Prostate gland (tissue), 2 donors: ENCODE results near the gene ARL5C. TPM values are rescaled to one million over a fixed set of nuclear protein-coding genes. Genes with fewer than 3 reads are reported as not detected.

Source experiments
- DNase-seq: peaks from one replicate; pipeline ENCODE4 v3.0.0-alpha.2; 2019; ENCODE audit warnings: low spot score
- H3K27ac ChIP-seq, 2 donors: fragments of 200-600 bp; sonication (generic); 2 replicates each; pipeline ENCODE4 v1.5.1; 2017 to 2019
- H3K27me3 ChIP-seq: fragments of 200-600 bp; sonication (generic); replicated peaks from 2 replicates; pipeline ENCODE4 v1.5.1; 2019; ENCODE audit not compliant: insufficient read depth
- H3K36me3 ChIP-seq, 2 donors: fragments of 200-600 bp; sonication (generic); 1 replicate in 1 of 2; 2 replicates in 1 of 2; pipeline versions ENCODE4 v1.5.1 to v1.8.1; 2017 to 2019
- H3K4me1 ChIP-seq: fragments of 200-600 bp; sonication (generic); replicated peaks from 2 replicates; pipeline ENCODE4 v1.5.1; 2019
- H3K4me3 ChIP-seq, 2 donors: fragments of 200-600 bp; sonication (generic); 2 replicates each; pipeline ENCODE4 v1.5.1; 2017 to 2019
- H3K9me3 ChIP-seq: fragments of 200-600 bp; sonication (generic); 2 replicates; pipeline ENCODE4 v1.5.1; 2017
- POLR2A ChIP-seq: fragments of 450-650 bp; IDR thresholded peaks from one replicate; pipeline ENCODE4 v1.6.1; 2016; ENCODE audit warnings: antibody characterized with exemption, mild to moderate bottlenecking
- POLR2AphosphoS5 ChIP-seq: sonication (generic); formaldehyde crosslinking; IDR thresholded peaks from one replicate; pipeline ENCODE4 v1.6.1; 2017; ENCODE audit warnings: antibody characterized with exemption
- WGBS: methylation state at CpG from one replicate; pipeline ENCODE4 v1.1.5; 2018; 5-methylcytosine and 5-hydroxymethylcytosine counted together
- intact Hi-C: fragments of 100-400 bp; cut with DNase I; formaldehyde crosslinking; loops from one replicate; pipeline ENCODE4 v1.14.2; 2022
- total RNA-seq, 2 donors: library from RNA; depleted of rRNA; stranded (reverse); fragments of >200 nt; gene quantifications; one replicate each; pipeline ENCODE4 v1.1.0, GENCODE V29; 2016
- TF ChIP-seq, protein P1 (sequence below), 4 experiments: fragments of 200-600 bp in 2 of 4; fragments of 450-650 bp in 2 of 4; sonication (generic) in 2 of 4; IDR thresholded peaks; 1 replicate in 3 of 4; 2 replicates in 1 of 4; pipeline ENCODE4 v1.5.1; 2016 to 2019; ENCODE audit warnings: antibody characterized with exemption in 4 of 4, mild to moderate bottlenecking in 2 of 4, moderate library complexity in 2 of 4

The ARL5C gene
- total RNA-seq, 2 donors from 2014 or later, result not detected

DNA sequence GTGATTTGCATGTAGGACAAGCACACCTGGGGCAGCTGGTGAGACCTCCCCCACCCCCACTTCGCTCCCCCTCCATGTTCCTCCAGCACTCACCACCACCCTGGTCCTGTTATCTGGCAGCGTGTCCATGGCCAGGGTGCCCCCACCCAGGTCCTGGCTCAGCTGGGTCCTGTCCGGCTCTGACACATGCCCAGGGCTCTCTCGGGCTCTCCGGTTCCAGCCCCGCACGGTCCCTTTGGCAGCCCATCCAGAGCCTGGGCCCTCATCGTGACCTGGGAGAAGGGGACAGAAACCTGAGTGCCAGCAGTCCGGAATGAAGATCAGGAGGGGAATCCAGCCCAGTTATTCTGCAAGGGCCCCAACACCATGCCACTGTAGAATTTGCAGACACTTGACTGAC lies 26.4 kb downstream of the ARL5C start:
- DNase-seq, result no peak
- 92% methylated on average over 9 of the region's 9 CpGs for WGBS
- Histone ChIP-seq H3K27me3 (no peaks in the 10 kb centered on the region), H3K9me3 (no peaks in the 10 kb centered on the region), H3K36me3 (no peaks in the 10 kb centered on the region), H3K4me3 (no peak overlapping the region), H3K27ac (no peak overlapping the region), H3K4me1 (no peaks in the 10 kb centered on the region)
- intact Hi-C loops, result no loop called here
- no peak for TF ChIP-seq POLR2AphosphoS5
- TF ChIP-seq, protein P1, sequence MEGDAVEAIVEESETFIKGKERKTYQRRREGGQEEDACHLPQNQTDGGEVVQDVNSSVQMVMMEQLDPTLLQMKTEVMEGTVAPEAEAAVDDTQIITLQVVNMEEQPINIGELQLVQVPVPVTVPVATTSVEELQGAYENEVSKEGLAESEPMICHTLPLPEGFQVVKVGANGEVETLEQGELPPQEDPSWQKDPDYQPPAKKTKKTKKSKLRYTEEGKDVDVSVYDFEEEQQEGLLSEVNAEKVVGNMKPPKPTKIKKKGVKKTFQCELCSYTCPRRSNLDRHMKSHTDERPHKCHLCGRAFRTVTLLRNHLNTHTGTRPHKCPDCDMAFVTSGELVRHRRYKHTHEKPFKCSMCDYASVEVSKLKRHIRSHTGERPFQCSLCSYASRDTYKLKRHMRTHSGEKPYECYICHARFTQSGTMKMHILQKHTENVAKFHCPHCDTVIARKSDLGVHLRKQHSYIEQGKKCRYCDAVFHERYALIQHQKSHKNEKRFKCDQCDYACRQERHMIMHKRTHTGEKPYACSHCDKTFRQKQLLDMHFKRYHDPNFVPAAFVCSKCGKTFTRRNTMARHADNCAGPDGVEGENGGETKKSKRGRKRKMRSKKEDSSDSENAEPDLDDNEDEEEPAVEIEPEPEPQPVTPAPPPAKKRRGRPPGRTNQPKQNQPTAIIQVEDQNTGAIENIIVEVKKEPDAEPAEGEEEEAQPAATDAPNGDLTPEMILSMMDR (IDR thresholded peaks at IDR 0.05), result no peak
- TF ChIP-seq POLR2A, result no peak

DNA sequence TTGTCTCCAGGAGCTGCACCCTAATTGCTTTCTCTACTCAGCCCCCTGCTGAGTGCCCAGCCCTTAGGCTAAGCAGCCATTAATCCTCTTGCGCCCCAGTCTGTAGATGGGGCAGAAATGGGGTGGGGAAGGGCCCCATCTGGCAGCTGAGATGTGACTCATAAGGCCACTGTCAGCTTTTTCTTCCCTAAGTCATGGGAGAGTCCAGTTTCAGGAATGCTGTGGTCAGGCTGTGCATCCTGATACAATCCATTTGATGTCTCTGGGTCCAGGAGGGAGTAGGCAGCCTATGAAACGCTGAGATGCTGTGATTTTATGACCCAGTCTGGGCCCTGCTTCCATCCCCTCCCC lies 26.8 kb downstream of the ARL5C start:
- 72% methylated on average over 2 of the region's 2 CpGs for WGBS

DNA sequence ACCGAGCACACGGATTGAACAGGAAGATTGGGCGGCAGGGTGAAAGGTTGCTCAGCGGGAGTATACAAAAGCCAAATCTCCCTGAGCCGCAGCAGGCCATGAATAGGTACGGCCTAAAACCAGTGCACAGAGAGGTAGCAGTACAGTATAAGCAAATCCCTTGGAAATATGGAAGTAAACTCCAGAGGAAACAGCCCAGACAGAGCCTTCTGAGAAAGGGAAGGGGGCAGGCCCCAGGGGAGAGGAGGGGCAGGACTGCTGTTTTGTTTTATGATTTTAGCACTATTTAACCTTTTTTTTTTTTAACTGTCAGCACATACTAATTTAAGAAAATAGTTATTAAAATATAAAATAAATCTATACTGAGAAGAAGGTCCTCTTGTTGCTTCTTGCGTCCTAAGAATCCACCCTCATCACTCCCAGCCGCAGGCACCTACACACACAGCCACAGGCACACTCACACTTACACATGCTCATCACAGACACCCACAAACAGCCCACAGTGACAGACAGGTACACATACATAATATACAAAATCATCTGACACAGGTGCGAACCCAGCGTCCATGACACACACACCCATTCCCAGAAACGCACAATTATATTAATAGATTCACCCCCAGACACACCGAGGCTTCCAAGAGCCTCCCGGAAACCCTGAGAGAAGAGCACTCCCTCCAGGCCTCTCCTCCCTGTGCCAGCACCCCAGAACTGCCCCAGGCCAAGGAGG lies 27.4 kb downstream of the ARL5C start:
- WGBS, result 90% methylated on average over 13 of the region's 13 CpGs
- no peaks in the 10 kb centered on the region for H3K9me3 ChIP-seq
- intact Hi-C loops, result no loop called here
- H3K27ac ChIP-seq, result no peak overlapping the region
- no peaks in the 10 kb centered on the region for H3K27me3 ChIP-seq
- H3K4me3 ChIP-seq, result no peak overlapping the region
- no peaks in the 10 kb centered on the region for H3K4me1 ChIP-seq
- TF ChIP-seq POLR2A (no peak), POLR2AphosphoS5 (no peak)
- TF ChIP-seq, protein P1 (IDR thresholded peaks at IDR 0.05), result no peak
- DNase-seq, result no peak
- no peaks in the 10 kb centered on the region for H3K36me3 ChIP-seq

More for the DNA sequence above, 26.8 kb downstream of the ARL5C start:
- Histone ChIP-seq H3K4me3 (no peak overlapping the region), H3K36me3 (no peaks in the 10 kb centered on the region), H3K27me3 (no peaks in the 10 kb centered on the region), H3K27ac (no peak overlapping the region), H3K4me1 (no peaks in the 10 kb centered on the region), H3K9me3 (no peaks in the 10 kb centered on the region)
- intact Hi-C loops, result no loop called here
- TF ChIP-seq POLR2A (no peak), POLR2AphosphoS5 (no peak)
- TF ChIP-seq, protein P1 (IDR thresholded peaks at IDR 0.05), result no peak
- no peak for DNase-seq

DNA sequence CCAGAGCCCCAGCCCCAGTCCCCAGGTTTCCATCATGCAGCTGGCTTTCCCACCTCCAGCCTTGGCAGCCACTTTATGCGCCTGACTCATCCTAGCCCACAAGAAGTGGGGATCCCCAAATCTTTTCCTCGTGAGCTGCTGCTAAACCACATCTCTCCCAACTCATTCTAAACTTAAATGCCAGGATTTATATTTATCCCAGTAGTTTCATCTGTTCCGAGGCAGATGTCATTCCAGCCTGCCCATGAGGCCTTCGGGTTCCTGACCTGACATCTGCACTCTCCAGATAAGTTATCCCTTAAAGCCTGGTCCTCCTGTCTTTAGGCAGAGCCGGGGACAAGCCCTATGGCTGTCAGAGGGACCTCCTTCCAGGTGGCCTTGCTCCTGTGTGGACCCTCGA lies 31.1 kb downstream of the ARL5C start:
- intact Hi-C loops, result no loop called here
- no peaks in the 10 kb centered on the region for H3K4me1 ChIP-seq
- H3K4me3 ChIP-seq, result no peak overlapping the region
- H3K9me3 ChIP-seq, result no peaks in the 10 kb centered on the region
- WGBS, result 90% methylated on average over 6 of the region's 6 CpGs
- no peaks in the 10 kb centered on the region for H3K27me3 ChIP-seq
- DNase-seq, result no peak
- no peaks in the 10 kb centered on the region for H3K36me3 ChIP-seq
- TF ChIP-seq POLR2AphosphoS5 (no peak), POLR2A (no peak)
- TF ChIP-seq, protein P1 (IDR thresholded peaks at IDR 0.05), result no peak
- no peak overlapping the region for H3K27ac ChIP-seq

DNA sequence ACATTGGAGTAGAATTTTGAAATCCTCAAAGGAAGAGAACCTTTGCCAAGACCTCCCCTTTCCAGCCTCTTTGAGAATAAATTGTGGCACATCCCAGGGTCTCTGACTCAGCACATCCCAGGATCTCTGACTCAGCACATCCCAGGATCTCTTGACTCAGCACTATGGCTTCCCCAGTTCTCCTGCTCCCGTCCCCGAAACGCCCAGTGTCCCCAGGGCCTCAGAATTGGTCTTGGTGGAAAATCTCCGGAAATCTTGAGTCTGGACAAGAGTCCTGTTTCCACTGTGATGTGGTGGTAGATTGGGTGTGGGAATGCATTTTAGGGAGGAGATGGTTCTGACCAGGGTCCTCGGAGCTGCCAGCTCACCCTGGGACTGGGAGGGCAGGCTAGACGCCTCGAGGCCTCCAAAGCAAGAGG lies 33.8 kb downstream of the ARL5C start:
- intact Hi-C loops, result no loop called here
- Histone ChIP-seq H3K4me1 (no peaks in the 10 kb centered on the region), H3K4me3 (no peak overlapping the region), H3K27ac (no peak overlapping the region), H3K36me3 (no peaks in the 10 kb centered on the region), H3K27me3 (no peaks in the 10 kb centered on the region), H3K9me3 (no peaks in the 10 kb centered on the region)
- TF ChIP-seq POLR2AphosphoS5, result no peak
- TF ChIP-seq, protein P1 (IDR thresholded peaks at IDR 0.05), result no peak
- no peak for TF ChIP-seq POLR2A
- 81% methylated on average over 7 of the region's 7 CpGs for WGBS
- DNase-seq, result no peak
